Epithelial cell of esophagus (primary cell): ENCODE data around the gene KRTAP2-4.
A peak's percentile ranks its signal among the peaks of the same experiment; 100 is the strongest.
"Not testable (repeated sequence)": the region's sequence is repeated elsewhere in the genome, so short reads cannot be mapped to it uniquely, and the experiment has no call there.

Experiments
- DNase-seq: peaks from one replicate; pipeline ENCODE4 v3.0.0; 2010; ENCODE audit warnings: low read depth
- H3K4me3 ChIP-seq: 2 replicates; pipeline ENCODE4 v1.5.1; 2011; ENCODE audit warnings: mild to moderate bottlenecking, low read length, control low read depth
- CTCF ChIP-seq: IDR thresholded peaks from 2 replicates; pipeline ENCODE4 v1.5.1; 2011; ENCODE audit warnings: low read depth, mild to moderate bottlenecking, low read length, control low read depth, inconsistent platforms; ENCODE audit not compliant: insufficient read depth; ENCODE audit errors: missing control alignments

KRTAP2-4 gene

GRCh38 chr17:41065829-41066624 is at the start of gene KRTAP2-4:
TSS of gene KRTAP2-4 (minus strand) at chr17:41065879. CDS start at chr17:41065845, 34 bp downstream.
- no peak within 1 kb of the TSS for H3K4me3 ChIP-seq
- peak; percentile 96 for DNase-seq
- no peak for TF ChIP-seq CTCF

- no peak for DNase-seq
- TF ChIP-seq CTCF: no peak
- H3K4me3 ChIP-seq: no peak overlapping the region
These were observed 45.6 kb upstream of the KRTAP2-4 start for GRCh38 chr17:41111151-41111885.

- H3K4me3 ChIP-seq, DNase-seq: not testable (repeated sequence)
These were observed 43.2 kb upstream of the KRTAP2-4 start for GRCh38 chr17:41108728-41109386.

GRCh38 chr17:41107941-41108450 is 42.3 kb upstream of the KRTAP2-4 start:
- H3K4me3 ChIP-seq: no peak overlapping the region
- no peak for DNase-seq
- TF ChIP-seq CTCF: no peak

GRCh38 chr17:41105347-41105746 is 39.7 kb upstream of the KRTAP2-4 start, which contains the start of gene KRTAP4-9:
TSS of gene KRTAP4-9 (plus strand) at chr17:41105389. CDS start at chr17:41105389, 0 bp downstream.
- not testable (repeated sequence) for H3K4me3 ChIP-seq, DNase-seq

GRCh38 chr17:41104386-41105038 is 38.8 kb upstream of the KRTAP2-4 start:
- H3K4me3 ChIP-seq: not testable (repeated sequence)
- peak; percentile 65 for DNase-seq

GRCh38 chr17:41103896-41104295 is 38.2 kb upstream of the KRTAP2-4 start:
- DNase-seq: no peak
- TF ChIP-seq CTCF: no peak
- no peak overlapping the region for H3K4me3 ChIP-seq
